ENCODE results near the gene THAP11.

THAP11 gene

GRCh38 chr16:67886387-67886786, 44.3 kb downstream of the THAP11 start:
- DNase-seq = no peak

GRCh38 chr16:67888331-67888730, 46.2 kb downstream of the THAP11 start:
- DNase-seq = no peak

GRCh38 chr16:67892375-67892774, 50.3 kb downstream of the THAP11 start:
- no peak for DNase-seq

GRCh38 chr16:67892899-67893742, 51.0 kb downstream of the THAP11 start, which contains the start of gene PSKH1:
PSKH1 (plus strand) TSS chr16:67893254; CDS start chr16:67908750, 15,496 bp downstream.
- DNase-seq = peak; percentile 92

All from CD4-positive, alpha-beta T cell treated with Interleukin-15 for 1 hour (primary cell).